ENCODE results near the gene DSCAM. TPM values are rescaled to one million over a fixed set of nuclear protein-coding genes. Genes with fewer than 3 reads are reported as not detected.

DSCAM gene
- total RNA-seq, 1 donor from 2014 or later: not detected

DNA sequence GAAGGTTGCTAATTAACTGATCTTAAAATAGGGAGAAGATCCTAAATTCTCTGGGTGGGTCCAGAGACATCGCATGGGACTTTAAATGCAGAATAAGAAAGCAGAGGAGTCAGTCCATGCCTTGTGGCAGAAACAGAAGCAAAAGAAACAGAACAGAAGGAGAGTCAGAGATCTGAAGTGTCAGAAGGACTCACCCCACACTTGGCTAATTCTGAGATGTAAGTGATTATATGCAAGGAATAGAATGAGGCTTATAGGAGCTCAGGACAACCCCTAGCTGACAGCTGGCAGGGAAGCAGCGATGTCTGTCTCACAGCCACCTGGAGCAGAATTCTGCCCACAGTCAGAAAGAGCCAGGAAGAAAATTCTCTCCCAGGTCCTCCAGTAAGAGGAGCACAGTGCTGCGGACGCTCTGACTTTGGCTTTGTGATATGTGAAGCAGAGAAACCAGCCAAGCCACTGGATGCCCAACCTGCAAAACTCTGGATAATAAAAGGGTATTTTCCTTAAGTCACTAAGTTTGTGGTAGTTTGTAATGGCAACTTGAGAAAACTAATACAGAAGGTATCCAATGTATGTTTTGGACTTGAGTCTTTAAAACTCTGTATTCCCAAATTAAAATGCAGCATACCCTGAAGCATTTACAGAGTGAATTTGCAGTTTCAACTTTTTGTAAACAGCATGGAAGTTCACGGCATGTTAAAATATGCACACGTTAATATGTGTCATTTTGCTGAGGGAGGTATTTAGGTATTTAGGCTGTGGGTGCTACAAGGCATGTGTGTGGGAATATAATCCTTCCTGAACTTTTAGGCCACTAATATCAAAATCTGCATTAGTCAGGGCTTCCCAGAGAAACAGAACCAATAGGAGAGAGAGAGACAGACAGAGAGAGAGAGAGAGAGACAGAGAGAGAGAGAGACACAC, 591.2 kb downstream of the DSCAM start:
- DNase-seq (ENCODE audit: low read depth in 2 of 2): no peak

- no peak for DNase-seq (ENCODE audit: low read depth in 2 of 2)
These were observed 592.2 kb downstream of the DSCAM start for GRCh38 chr21:40254540-40255465.

DNA sequence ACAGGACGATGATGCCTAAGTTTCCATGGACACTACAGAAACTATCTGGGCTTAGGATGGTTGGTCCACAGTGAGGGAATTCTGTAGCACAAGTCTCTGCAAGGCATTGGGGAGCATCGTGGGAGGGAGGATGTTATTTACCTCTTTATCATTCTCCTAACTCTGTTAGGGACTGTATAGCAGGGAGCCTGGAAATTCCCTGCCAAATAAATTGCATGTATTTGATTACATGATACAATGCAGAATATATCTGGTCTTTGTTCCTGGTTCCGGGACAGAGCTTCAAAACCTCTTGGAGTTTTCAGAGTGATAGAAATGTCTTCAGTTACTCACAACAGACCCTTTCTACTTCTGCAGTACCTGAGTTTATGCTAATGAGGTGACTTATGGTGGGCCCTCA, 593.8 kb downstream of the DSCAM start:
- DNase-seq (ENCODE audit: low read depth in 2 of 2): no peak

DNA sequence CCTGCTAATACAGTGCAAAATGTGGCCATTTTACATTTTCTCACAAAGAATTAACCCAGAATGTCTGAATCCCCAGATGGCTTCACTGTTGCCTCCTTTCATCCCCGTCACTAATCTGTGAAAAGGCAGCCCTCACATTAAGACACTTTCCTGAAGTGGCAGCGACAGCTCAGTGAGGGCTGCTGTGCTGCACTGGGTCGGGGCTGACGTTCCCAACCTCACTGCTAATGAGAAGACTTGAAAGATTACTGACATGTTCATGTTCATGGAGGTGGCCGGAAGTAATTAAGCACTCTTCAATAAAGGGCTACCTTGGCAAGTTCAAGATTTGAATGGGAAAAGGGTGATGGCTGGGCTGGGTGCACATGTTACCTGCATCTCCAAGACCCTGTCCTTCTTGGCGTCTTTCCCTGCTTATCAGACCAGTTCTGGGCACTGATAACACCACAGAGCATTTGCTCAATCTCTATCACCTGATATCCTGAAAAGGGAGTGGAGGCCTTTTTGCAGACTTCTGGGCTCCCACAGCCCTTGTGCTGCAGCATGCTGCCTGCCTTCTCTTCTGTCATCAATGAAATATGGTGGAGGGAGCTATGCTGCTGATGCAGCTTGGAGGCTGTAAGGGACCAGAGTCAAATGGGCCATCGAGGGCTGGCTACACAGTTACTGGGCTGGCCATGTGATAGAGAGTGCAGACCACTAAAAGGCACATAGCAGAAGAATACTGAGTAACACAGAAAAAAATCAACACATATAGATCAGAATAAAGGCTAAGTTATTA, 596.3 kb downstream of the DSCAM start:
- DNase-seq (ENCODE audit: low read depth in 2 of 2): no peak

- DNase-seq (ENCODE audit: low read depth in 2 of 2): no peak
These were observed 602.0 kb downstream of the DSCAM start for GRCh38 chr21:40244981-40245380.

DNA sequence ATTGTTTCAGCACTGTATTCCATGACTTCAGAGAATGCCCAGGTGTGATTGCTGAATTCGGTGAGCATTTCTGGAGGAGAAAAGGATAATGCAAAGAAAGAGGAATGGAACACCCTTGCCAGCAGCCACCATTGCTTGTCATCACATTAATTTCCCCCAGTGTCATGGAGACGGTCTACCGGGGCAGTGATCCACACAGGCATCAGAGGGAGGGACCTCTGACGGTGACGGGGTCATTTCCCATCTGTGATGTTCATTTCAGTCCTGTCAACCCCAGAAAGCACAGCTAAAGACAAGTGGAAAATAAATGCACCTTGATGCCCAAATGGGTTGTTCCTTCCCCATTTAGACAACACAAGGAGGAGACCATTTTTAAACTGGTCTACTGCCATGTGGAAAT, 603.3 kb downstream of the DSCAM start:
- no peak for DNase-seq (ENCODE audit: low read depth in 2 of 2)

- DNase-seq (ENCODE audit: low read depth in 2 of 2): no peak
These were observed 604.2 kb downstream of the DSCAM start for GRCh38 chr21:40242586-40243265.

- no peak for DNase-seq (ENCODE audit: low read depth in 2 of 2)
These were observed 611.4 kb downstream of the DSCAM start for GRCh38 chr21:40235528-40235927.

DNA sequence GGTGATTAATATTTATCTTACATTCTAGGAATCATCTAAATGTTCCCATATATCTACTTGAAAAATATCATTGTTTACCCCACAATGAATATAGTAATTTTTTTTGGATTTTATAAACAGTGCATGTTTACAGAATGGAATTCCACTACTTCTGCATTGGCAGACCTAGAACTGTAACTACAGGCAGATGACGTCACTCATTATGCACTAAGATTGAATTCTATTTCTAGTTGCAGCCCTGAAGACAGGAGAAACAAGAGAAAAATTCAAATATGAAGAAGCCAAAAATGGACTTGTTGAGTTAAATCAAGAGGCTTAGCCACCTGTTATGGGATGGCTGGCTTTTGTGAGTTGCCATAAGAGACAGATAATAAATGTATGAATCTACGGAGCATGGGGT, 615.0 kb downstream of the DSCAM start:
- DNase-seq (ENCODE audit: low read depth in 2 of 2): no peak

DNA sequence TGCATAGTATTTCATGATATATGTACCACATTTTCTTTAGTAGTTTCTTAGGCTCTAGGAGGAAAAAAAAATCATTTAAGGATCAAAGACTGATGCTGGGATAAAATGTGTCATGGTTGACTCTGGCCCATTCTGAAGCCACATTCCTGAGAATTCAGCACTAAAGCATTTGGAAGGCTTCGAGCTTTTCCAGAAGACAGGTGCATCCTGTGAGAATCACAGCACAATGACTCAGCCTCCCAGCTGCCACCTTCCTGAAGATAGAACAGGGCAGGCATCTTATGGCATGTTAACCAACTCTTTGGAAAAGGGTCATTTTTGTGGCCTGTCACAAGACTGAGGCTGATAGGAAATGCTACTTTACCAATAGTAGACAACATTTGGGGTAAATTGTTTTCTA, 619.9 kb downstream of the DSCAM start:
- DNase-seq (ENCODE audit: low read depth in 2 of 2): no peak

DNA sequence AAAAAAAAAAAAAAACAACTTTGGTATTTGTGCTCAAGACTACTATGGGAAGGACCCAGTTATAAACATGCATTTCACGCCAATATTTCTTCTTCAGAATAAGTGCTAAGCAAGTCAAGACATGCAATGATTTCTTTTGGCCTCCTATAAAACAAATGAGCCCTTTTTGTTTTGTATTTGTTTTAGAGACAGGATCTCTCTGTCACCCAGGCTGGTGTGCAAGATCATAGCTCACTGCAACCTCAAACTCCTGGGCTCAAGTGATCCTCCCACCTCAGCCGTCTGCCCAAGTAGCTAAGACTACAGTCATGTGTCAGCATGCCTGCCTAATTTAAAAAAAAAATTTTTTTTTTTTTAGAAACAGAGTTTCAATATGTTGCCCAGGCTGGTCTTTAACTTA, 631.0 kb downstream of the DSCAM start:
- no peak for DNase-seq (ENCODE audit: low read depth in 2 of 2)

DNA sequence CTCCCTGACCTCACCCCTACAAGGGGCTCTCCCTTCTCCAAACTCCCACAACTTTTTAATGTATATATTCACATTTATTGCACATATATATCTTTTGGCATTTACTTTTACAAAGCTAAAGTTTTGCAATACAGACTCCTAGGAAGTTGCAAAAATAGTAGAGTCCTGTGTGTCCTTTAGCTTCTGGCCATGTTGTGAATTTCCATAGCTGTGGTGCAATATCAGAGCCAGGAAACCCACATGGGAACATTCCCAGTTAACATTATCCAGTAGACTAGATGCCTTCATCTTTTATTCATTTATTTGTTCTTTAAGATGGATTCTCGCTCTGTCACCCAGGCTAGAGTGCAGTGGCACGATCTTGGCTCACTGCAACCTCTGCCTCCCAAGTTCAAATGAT, 636.7 kb downstream of the DSCAM start:
- DNase-seq (ENCODE audit: low read depth in 2 of 2): no peak

- no peak for DNase-seq (ENCODE audit: low read depth in 2 of 2)
These were observed 638.0 kb downstream of the DSCAM start for GRCh38 chr21:40208948-40209345.

- no peak for DNase-seq (ENCODE audit: low read depth in 2 of 2)
These were observed 638.6 kb downstream of the DSCAM start for GRCh38 chr21:40208206-40208947.

DNA sequence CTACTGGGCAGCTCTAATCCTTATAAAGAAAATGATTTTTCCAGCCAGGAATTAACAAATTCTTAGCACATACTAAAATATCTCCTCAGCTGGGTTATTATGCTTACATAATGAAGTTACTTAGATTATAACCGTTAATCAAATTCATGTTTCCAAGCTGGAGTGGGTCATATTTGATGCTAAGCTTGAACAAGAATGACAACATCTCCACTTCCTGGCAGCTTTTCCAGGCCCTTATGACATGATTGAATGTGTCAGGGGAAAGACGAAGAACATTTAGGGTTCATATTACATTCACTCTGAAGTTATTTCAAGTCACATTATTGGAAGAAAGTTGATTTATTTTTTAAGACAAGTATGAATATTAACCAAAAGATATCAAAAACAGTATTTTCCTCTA, 646.0 kb downstream of the DSCAM start:
- DNase-seq (ENCODE audit: low read depth in 2 of 2): no peak

DNA sequence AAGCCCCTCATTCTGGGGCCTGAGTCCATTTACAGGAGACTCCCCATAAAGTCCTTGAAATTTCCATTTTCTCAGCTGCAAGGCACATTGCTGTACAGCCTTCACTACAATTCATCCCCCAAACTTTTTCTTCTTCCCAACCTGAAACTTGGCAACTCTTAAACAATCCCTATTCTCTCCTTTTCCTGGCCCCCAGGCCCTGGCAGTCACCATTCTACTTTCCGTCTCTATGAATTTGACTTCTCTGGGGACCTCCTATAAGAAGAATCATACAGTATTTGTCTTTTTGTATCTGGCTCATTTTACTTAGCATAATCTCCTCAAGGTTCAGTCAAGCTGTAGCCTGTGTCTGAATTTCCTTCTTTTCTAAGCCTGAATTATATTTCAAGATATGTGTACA, 646.8 kb downstream of the DSCAM start:
- no peak for DNase-seq (ENCODE audit: low read depth in 2 of 2)

GRCh38 chr21:40194185-40194980, 652.6 kb downstream of the DSCAM start:
- no peak for DNase-seq (ENCODE audit: low read depth in 2 of 2)

- no peak for DNase-seq (ENCODE audit: low read depth in 2 of 2)
These were observed 655.3 kb downstream of the DSCAM start for GRCh38 chr21:40191616-40192015.

GRCh38 chr21:40191196-40191595, 655.8 kb downstream of the DSCAM start:
- DNase-seq (ENCODE audit: low read depth in 2 of 2): no peak

Data from dermis microvascular lymphatic vessel endothelial cell (primary cell).